ENCODE measurements around the gene EXOC1L.

The EXOC1L gene, protein sequence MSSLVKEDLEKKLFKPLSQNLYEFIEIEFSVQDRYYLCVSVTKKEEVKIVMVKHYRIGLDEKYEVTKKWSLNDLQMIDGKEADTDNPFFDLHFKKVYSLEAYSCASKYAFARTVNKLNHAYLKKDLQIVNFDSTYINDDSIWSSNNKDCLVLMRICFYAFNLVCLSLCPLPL

DNA sequence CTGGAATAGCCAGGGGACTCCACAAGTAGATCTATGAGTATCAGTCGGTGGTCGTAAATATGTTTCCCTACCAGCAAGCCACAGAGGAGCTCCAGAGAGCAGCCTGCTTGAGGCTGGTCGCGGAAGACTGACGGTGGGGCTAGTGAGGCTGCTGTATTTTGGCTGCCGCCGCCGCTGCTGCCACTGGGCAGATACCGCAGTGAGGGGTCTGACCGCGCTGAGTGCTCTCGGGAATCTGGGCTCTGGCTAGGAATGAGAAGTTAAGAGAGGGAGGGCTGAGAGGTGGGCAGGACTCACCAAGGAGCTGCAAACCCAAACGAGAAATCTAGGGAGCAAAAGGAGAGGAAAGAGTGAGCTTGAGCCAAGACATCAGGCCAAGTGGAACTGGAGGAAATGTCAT lies at the start of gene EXOC1L:
Gene EXOC1L, plus strand, starts transcription at position 157 of the 400 bp plus-strand sequence. Its CDS starts 237 bp downstream, at position 394.
- DNase-seq, result no peak

GRCh38 chr4:55770662-55771061 lies 48.9 kb upstream of the EXOC1L start:
- DNase-seq, result no peak

DNA sequence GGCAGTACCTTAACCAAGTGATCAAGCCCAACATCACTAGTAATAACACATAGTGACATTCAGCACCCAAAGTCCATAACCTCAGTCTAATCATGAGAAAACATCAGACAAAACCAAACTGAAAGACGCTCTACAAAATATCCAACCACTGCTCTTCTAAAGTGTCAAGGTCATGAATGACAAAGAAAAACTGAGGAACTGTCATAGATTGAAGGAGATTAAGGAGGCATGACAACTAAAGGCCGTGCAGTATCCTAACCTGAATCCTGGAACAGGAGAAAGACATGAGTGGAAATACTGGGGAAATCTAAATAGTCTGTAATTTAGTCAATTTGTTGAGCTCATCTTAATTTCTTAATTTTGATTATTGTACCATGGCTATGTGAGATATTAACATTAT lies 38.2 kb upstream of the EXOC1L start:
- no peak for DNase-seq

DNA sequence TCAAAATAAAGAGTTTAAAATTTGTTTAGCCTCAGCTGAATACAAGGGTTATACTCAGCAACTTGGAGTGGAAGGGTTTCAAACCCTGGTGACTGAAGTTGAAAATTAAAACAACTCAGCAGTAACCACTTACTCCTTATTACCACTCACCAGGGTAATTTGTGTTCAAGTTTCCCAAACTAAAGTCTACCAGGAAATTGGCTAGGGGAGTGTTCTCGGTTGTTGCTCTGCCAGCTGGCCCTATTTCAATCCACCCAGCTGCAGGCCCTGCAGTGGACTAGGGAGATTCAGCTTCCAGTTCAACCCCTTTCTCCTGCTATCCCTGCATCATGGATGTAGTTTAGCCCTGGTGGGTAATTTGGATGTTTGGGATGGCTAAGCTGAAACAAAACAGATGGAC lies 37.8 kb upstream of the EXOC1L start:
- no peak for DNase-seq

DNA sequence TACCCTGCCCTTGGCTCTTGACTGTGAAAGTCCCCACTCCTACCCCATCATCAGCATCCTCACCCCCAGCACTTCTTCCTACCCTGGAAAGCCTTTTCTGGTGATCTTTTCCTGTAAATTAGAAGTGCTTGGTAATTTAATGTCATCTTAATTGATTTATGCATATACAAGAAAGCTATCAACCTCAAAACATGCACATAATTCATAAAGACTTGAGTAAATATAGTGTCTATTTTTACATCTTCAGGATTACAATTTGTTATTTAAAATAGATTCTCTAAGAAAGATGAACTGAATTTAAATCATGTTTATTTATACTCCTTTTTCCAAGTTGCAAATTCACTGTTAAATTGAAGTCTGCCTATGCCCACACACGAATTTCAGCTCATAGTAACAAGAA lies 36.0 kb upstream of the EXOC1L start:
- no peak for DNase-seq

DNA sequence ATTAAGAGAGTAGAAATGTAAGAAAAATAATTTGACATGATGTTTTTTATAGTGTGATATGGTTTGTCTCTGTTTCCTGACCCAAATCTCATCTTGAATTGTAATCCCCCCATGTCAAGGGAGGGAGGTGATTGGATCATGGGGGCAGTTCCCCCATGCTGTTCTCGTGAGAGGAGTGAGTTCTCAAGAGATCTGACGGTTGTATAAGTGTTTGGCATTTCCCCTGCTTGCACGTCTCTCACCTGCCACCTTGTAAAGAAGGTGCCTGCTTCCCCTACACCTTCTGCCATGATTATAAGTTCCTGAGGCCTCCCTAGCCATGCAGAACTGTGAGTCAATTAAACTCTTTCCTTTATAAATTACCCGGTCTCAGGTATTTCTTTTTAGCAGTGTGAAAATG lies 34.8 kb upstream of the EXOC1L start:
- DNase-seq, result no peak

- no peak for DNase-seq
Observed at GRCh38 chr4:55791666-55792065, 27.9 kb upstream of the EXOC1L start.

DNA sequence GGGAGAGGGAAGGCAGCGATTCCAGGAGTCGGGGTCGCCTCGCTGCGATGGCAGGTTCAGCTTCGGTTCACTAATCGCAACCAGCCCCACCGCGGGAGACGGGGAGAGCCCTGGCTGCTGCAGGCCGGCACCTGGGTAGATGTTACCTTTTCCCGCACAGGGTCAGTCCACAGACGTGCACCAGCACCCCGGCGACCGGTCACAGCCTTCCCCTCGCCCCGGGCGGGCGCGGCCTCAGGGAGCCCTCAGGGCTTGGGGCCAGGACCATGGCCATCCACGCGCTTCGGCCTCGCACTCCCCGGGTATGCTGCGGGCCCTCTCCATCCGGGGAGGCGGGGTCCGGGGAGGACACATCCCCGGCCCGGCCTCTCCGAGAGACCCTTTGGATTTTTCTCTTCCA lies 26.1 kb upstream of the EXOC1L start:
- DNase-seq, result no peak

DNA sequence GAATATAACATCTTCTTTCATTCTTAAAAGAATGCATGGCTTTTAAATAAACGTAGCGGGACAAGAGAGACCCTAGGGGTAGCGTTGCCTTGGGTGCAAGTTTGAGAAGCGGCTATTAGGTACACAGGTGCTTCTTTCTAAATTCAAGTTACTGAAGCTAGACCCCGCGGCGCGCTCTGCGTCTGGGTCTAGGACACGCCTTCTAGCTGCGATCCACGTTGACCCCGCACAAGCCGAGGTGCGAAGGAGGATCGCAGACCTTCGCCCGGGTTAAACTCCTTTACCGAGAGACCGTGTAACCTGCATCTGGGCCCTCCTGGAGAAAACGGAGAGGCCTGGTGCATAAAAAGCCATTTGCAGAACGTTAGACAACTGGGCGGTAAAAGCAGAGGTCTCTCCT lies 25.5 kb upstream of the EXOC1L start:
- no peak for DNase-seq

- DNase-seq, result no peak
Observed at GRCh38 chr4:55795341-55795740, 24.2 kb upstream of the EXOC1L start.

GRCh38 chr4:55801498-55801897 lies 18.1 kb upstream of the EXOC1L start:
- DNase-seq, result no peak

DNA sequence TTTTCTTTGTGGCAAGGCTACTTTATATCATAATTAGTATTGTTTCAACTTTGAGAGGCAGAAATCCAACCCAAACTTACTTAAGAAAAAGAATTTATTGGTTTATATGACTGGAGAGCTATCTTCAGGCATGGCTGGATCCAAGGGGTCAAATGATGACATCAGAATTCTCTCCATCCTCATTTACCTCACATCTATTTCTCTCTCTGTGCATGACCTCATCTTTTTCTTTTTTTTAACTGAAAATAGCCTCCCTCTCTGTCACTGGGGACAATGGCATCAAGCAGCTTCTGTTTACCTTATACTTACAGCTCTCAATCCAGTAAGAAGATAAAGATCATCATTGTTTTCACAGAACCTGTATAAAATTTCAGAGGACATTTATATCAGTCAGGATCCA lies 12.0 kb upstream of the EXOC1L start:
- no peak for DNase-seq

DNA sequence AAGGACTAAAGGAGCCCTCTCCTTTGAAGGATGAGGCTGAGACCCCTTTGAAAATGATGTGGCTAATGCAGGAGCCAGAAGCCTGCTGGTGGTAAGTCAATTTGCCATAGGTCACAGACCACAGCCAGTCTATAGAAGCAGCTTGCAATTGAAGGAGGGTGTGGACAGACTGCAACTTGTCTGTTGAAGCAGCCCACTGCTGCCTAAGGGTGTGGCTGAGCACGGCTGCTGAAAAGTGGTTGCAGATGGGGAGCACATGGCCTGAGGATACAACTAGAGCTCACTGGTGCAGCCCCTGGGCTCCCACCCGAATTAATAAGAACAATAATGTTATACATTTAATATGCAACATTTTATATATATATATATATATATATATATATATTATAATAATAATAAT lies 11.4 kb upstream of the EXOC1L start:
- no peak for DNase-seq

DNA sequence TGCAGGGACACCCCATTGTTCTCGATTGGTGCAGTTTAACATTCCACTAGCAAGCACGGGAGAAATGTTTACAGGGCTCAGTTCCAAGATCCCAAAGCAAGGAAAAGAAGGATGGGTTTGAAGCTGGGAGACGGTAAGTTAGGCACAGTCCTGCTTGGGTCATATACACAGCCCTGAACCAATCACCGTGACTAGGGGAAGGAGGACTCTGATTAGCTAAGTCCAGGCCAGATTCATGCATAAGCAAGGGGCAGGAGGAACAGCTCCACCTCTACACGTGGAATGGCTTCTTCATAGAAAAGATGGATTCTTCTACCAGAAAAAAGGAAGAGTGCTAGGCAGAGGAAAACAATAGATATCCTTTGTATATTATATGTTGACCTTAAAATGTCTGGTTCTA lies 11.0 kb upstream of the EXOC1L start:
- no peak for DNase-seq

DNA sequence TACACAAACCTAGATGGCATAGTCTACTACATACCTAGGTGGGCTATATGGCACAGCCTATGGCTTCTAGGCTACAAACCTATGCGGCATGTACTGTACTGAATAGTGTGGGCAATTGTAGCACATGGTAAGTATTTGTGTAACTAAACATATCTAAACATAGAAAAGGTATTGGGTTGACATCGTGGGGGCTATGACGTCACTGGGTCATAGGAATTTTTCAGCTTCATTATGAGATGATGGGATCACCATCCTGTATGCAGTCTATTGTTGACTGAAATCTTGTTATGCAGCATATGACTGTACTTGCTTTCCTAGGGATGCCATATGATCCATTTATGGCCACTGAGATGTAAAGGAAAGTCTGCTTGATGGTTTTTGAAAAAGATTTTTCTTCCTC lies 1.9 kb upstream of the EXOC1L start:
- DNase-seq, result no peak

DNA sequence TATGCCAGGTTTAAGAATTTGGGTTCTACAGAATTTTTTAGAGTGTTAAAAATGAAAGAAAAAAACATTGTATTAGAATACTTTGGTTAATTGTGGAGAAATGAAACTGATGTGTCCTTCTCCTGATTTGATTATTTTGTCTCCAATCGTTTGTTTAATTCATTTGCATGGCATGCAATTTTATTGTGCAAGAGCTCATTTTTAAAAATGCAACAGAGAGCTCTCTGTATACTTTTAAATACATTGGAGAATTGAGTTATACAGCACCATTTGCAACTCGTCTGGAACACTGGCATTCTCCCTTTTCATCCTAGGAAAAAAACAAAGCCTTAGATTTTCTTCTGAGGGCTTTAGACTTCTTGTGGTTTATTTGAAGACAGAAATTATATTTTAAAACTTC lies 689 bp downstream of the EXOC1L start:
- DNase-seq, result no peak

DNA sequence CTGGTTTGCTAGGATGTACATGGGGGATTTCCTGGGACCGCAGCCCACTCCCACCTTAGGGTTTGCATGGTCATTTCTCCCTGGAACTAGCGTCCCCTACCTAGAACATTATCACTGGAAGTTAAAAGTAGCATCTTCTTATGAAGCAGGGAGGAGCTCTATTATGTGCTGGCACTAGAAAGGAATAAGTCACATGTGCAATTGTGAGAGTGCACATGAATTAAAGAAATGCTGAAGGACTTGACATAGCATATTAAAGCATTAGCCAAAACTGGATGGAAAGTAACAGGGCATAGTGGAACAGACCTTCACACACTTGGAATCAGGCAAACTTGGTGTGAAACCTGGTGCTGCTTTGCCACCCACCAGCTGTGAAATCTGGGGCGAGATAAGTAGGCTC lies 2.7 kb downstream of the EXOC1L start:
- no peak for DNase-seq

GRCh38 chr4:55824865-55825264 lies 5.3 kb downstream of the EXOC1L start:
- no peak for DNase-seq

DNA sequence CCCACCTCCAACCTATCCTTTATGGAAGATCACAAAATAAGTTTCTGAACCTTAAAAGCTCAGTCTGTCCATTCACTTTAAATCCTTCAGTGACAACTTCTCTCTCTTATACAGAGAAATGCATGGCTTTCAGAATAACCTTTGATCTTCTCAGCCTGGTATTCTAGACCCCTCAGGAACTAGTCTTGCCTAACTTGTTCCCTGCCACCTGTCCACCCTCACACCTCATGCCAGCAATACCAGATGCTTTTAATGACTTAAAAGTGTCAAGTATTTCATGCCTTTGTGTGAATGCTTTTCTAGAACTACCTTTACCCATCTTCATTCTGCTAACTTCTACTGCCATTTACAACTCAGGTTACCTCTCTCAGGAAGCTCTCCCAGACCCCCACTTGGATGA lies 7.4 kb downstream of the EXOC1L start:
- DNase-seq, result no peak

GRCh38 chr4:55827582-55827981 lies 8.0 kb downstream of the EXOC1L start:
- no peak for DNase-seq

DNA sequence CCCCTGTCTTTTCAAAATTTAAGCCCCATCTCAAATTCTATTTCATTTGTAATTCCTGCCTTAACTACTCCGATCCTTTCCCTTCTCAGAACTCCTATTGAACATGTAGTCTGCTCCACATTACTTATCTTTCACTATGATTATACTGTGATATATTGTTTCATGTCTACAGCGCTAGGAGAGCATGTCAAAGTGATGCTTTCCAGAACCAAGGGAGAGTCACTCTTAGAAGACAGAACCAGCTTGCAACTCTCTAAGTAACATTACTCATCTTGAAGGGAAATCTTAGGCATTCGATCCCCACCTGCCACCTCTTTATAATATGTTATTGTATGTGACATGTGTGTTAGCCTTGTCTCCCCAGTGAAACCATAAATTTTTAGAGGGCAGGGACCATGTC lies 10.5 kb downstream of the EXOC1L start:
- no peak for DNase-seq

DNA sequence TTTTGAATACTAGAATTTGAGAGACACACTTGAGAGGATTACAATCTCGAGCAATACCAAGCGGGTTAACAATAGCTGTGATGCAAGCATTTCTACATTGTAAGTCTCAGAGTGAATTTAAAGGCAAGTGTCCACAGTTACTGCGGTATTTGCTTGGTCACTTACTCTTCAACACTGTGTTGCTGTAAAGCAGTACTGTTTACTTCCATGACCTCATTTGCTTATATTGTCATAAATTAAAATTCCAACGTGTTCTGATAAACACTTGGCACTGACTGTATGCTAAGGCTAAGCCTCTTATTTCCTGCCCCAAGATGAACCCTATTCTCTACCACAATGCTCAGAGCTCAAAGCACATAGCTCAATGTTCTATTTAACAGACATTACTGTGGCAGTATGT lies 11.1 kb downstream of the EXOC1L start:
- no peak for DNase-seq

GRCh38 chr4:55834086-55834795 lies 14.7 kb downstream of the EXOC1L start:
- DNase-seq, result no peak

DNA sequence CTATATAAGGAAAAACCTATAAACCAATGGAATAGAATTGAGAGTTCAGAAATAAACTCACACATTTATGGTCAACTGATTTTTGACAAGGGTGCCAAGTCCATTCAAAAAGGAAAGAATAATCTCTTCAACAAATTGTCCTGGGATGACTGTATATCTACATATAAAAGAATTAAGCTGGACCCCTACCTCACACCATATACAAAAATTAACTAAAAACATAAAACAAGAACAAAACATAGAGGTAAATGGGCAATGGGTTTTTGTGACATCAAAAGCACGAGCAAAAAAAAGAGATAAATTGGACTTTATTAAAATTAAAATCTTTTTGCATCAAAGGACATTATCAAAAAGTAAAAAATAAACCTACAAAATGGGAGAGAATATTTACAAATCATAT lies 18.3 kb downstream of the EXOC1L start:
- DNase-seq, result no peak

GRCh38 chr4:55838356-55838755 lies 18.8 kb downstream of the EXOC1L start:
- no peak for DNase-seq

Data from activated CD4-positive, alpha-beta T cell treated with anti-CD3 and anti-CD28 coated beads, Interleukin-2, amount 50 U/mL, for 48 hours (primary cell).